ENCODE measurements around the gene BCL11B.
A peak's percentile ranks its signal among the peaks of the same experiment; 100 is the strongest.

BCL11B gene

GRCh38 chr14:99286761-99287160 lies 14.8 kb upstream of the BCL11B start:
- no peak for DNase-seq (ENCODE audit: low spot score)

GRCh38 chr14:99284254-99285004 lies 12.4 kb upstream of the BCL11B start:
- no peak for DNase-seq (ENCODE audit: low spot score)

- DNase-seq (ENCODE audit: low spot score), result no peak
Measured at GRCh38 chr14:99282261-99283050, 10.5 kb upstream of the BCL11B start.

GRCh38 chr14:99281396-99281795 lies 9.4 kb upstream of the BCL11B start:
- DNase-seq (ENCODE audit: low spot score), result no peak

- DNase-seq (ENCODE audit: low spot score), result no peak
Measured at GRCh38 chr14:99280852-99281251, 8.9 kb upstream of the BCL11B start.

- no peak for DNase-seq (ENCODE audit: low spot score)
Measured at GRCh38 chr14:99280066-99280731, 8.2 kb upstream of the BCL11B start.

GRCh38 chr14:99278836-99279235 lies 6.8 kb upstream of the BCL11B start:
- no peak for DNase-seq (ENCODE audit: low spot score)

- no peak for DNase-seq (ENCODE audit: low spot score)
Measured at GRCh38 chr14:99277530-99277929, 5.5 kb upstream of the BCL11B start.

- DNase-seq (ENCODE audit: low spot score), result no peak
Measured at GRCh38 chr14:99276482-99276881, 4.5 kb upstream of the BCL11B start.

GRCh38 chr14:99275222-99275584 lies 3.2 kb upstream of the BCL11B start:
- no peak for DNase-seq (ENCODE audit: low spot score)

- peak; percentile 57 for DNase-seq (ENCODE audit: low spot score)
Measured at GRCh38 chr14:99274346-99275221, 2.6 kb upstream of the BCL11B start.

- no peak for DNase-seq (ENCODE audit: low spot score)
Measured at GRCh38 chr14:99273766-99274345, 1.9 kb upstream of the BCL11B start.

- DNase-seq (ENCODE audit: low spot score), result no peak
Measured at GRCh38 chr14:99272899-99273765, 1.1 kb upstream of the BCL11B start.

- DNase-seq (ENCODE audit: low spot score), result no peak
Measured at GRCh38 chr14:99272632-99272898, 568 bp upstream of the BCL11B start.

- DNase-seq (ENCODE audit: low spot score), result no peak
Measured at GRCh38 chr14:99271221-99271941, 616 bp downstream of the BCL11B start.

GRCh38 chr14:99270458-99271220 lies 1.4 kb downstream of the BCL11B start:
- DNase-seq (ENCODE audit: low spot score), result no peak

- no peak for DNase-seq (ENCODE audit: low spot score)
Measured at GRCh38 chr14:99268810-99269707, 2.9 kb downstream of the BCL11B start.

Data from globus pallidus (tissue), 1 donor.